T-cell (primary cell): Measurements from ENCODE around the gene PRDM12. TPM values are rescaled to one million over a fixed set of nuclear protein-coding genes. Genes with fewer than 3 reads are reported as not detected.

Experiments
- ATAC-seq, 4 experiments: fragments of 200-7000 bp in 3 of 4; fragments of 150-1000 bp in 1 of 4; cut with Tn5 transposase; replicated peaks in 1 of 4; 1 replicate in 3 of 4; 2 replicates in 1 of 4; pipeline ENCODE4 v1.10.0; 2021; ENCODE audit warnings: moderate library complexity in 3 of 4, mild to moderate bottlenecking in 2 of 4, moderate number of reproducible peaks in 1 of 4
- CTCF ChIA-PET, 2 donors: fragments of 300-600 bp; sonication (Branson Sonifier 250); formaldehyde crosslinking; loops; one replicate each; lab custom pipeline; 2022; ENCODE audit warnings: antibody characterized with exemption in 2 of 2; lab: Charles Lee
- POLR2A ChIA-PET, 2 donors: fragments of 300-600 bp; sonication (Branson Sonifier 250); formaldehyde crosslinking; loops; one replicate each; lab custom pipeline; 2022; ENCODE audit warnings: antibody characterized with exemption in 2 of 2; lab: Charles Lee
- DNase-seq, 35 experiments: peaks; one replicate each; pipeline versions ENCODE4 v3.0.0 to v3.0.0-alpha.2; 2013 to 2023
- H3K27ac ChIP-seq: one replicate; pipeline ENCODE4 v1.5.1; 2013; ENCODE audit warnings: low read length
- H3K27me3 ChIP-seq, 2 experiments: replicated peaks in 1 of 2; 1 replicate in 1 of 2; 2 replicates in 1 of 2; pipeline versions ENCODE4 v1.6.1 to v1.7.0; 2013; ENCODE audit warnings: low read length in 1 of 2, mixed read lengths in 1 of 2; ENCODE audit not compliant: control insufficient read depth in 2 of 2, insufficient read depth in 2 of 2; ENCODE audit errors: extremely low read depth in 1 of 2
- H3K36me3 ChIP-seq, 2 donors: 1 replicate in 1 of 2; 2 replicates in 1 of 2; pipeline versions ENCODE4 v1.6.1 to v1.7.0; 2013; ENCODE audit warnings: low read length in 1 of 2; ENCODE audit not compliant: control insufficient read depth in 2 of 2, insufficient read depth in 1 of 2; ENCODE audit errors: extremely low read depth in 1 of 2
- H3K4me1 ChIP-seq, 2 experiments: 1 replicate in 1 of 2; 2 replicates in 1 of 2; pipeline versions ENCODE4 v1.6.1 to v1.7.0; 2013; ENCODE audit warnings: low read length in 2 of 2, mixed read lengths in 1 of 2; ENCODE audit not compliant: insufficient read depth in 2 of 2, control insufficient read depth in 1 of 2; ENCODE audit errors: extremely low read depth in 1 of 2
- H3K4me3 ChIP-seq, 2 donors: 1 replicate in 1 of 2; 2 replicates in 1 of 2; pipeline versions ENCODE4 v1.5.1 to v1.7.0; 2013; ENCODE audit warnings: mild to moderate bottlenecking in 2 of 2, low read length in 1 of 2, moderate library complexity in 1 of 2; ENCODE audit not compliant: control insufficient read depth in 1 of 2; ENCODE audit errors: extremely low read depth in 1 of 2
- H3K9me3 ChIP-seq: 2 replicates; pipeline ENCODE4 v1.7.0; 2013
- H3K27ac Mint-ChIP-seq, 2 donors: one replicate each; pipeline ENCODE4 v1.8.0; 2020 to 2021; ENCODE audit warnings: mild to moderate bottlenecking in 2 of 2, mixed read lengths in 2 of 2
- H3K27me3 Mint-ChIP-seq, 2 donors: one replicate each; pipeline ENCODE4 v1.8.0; 2021 to 2022; ENCODE audit warnings: mixed read lengths in 2 of 2
- H3K36me3 Mint-ChIP-seq: one replicate; pipeline ENCODE4 v1.8.0; 2021; ENCODE audit warnings: mixed read lengths
- H3K4me1 Mint-ChIP-seq, 3 donors: one replicate each; pipeline ENCODE4 v1.8.0; 2020 to 2022; ENCODE audit warnings: mixed read lengths in 3 of 3, mild to moderate bottlenecking in 1 of 3
- H3K4me3 Mint-ChIP-seq, 3 donors: one replicate each; pipeline ENCODE4 v1.8.0; 2020 to 2022; ENCODE audit warnings: mild to moderate bottlenecking in 3 of 3, mixed read lengths in 3 of 3, moderate library complexity in 3 of 3
- H3K9me3 Mint-ChIP-seq, 3 donors: one replicate each; pipeline ENCODE4 v1.8.0; 2020 to 2022; ENCODE audit warnings: mixed read lengths in 3 of 3
- WGBS: methylation state at CpG from one replicate; pipeline ENCODE4 v1.1.5; 2013; ENCODE audit warnings: missing lambda C conversion rate; ENCODE audit not compliant: insufficient coverage; 5-methylcytosine and 5-hydroxymethylcytosine counted together
- total RNA-seq, 35 experiments: library from RNA in 6 of 35; stranded (reverse) in 6 of 35; fragments of 120-200 nt in 1 of 35; gene quantifications; one replicate each; pipeline versions ENCODE4 v1.2.1 to v1.2.4 and lab custom pipeline; 2013 to 2026

PRDM12 gene
- total RNA-seq, 5 donors from 2014 or later (not counting 1 experiment from before 2014, with no cell fraction given) = 0.13 to 0.19 (median 0.16) TPM; not detected in 2

DNA sequence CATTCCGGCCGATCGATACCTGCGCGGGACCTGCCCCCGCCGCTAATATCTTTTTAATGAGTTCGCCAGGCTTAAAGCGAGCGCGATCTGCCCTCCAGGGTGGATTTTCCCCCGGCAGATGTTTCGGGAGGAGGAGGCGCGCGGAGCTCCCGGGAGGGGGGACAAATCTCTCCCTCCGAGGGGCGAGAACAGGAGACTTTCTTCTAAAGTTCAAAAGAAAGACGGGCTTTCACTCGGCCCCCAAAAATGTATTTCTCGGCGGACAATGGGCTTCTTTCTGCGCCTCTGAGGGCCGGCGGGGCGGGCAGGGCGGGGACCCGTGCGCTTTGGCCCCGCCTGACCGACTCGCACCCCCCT is 4.1 kb upstream of the PRDM12 start:
- no peak for ATAC-seq
- peaks cover 14 to 87% of the 10 kb centered on the region in 2 experiments for H3K27me3 ChIP-seq
- Mint-ChIP-seq H3K4me3 (peak overlapping the region in 1 of 3 donors; percentile 66), H3K27me3 (peaks cover 47 to 69% of the 10 kb centered on the region in 2 donors), H3K27ac (no peak overlapping the region), H3K36me3 (no peaks in the 10 kb centered on the region), H3K9me3 (no peaks in the 10 kb centered on the region), H3K4me1 (peaks cover 17 to 28% (median 27%) of the 10 kb centered on the region in 3 donors)
- no peaks in the 10 kb centered on the region for H3K9me3 ChIP-seq
- no peak for DNase-seq
- H3K4me1 ChIP-seq = peaks cover 2 to 49% of the 10 kb centered on the region in 2 experiments
- 9% methylated on average over 25 of the region's 33 CpGs for WGBS
- ChIA-PET POLR2A (no interaction called here), CTCF (no interaction called here)
- no peak overlapping the region for H3K27ac ChIP-seq
- H3K4me3 ChIP-seq = no peak overlapping the region
- no peaks in the 10 kb centered on the region for H3K36me3 ChIP-seq

DNA sequence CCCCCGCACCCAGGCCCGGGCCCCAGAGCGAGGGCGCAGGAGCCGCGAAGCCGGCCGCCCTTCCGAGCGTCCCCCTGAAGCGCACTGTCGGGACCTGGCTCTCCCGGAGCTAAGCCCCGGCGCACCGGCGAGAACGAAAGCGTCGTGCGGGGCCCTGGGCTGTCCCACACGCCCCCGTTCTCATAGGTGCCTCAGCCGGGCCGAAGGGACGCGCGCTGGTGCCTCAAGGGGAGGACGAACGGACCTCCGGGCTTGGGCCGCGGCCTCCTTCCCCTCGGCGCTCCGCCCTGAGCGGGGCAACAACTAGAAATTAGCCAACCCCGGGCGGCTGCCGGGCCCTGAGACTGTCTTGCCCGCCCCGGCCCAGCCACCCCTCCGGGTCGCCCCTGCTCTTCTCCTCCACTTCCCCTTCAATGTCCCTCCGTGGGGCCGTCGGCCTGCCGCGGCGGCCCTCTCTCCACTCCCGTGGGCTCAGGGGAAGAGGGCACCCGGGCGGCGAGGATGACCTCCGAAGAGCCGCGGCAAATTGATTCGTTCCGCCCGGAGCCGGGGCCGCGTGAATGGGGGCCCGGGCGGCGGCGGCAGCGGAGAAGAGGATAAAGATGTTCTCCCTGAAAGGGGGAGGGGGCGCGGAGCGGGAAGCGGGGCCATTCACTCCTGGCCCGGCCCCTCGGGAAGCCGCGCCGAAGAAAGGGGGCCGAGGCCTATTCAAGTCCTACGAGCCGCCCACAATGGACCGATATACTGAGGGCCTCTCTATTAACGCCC is 3.5 kb upstream of the PRDM12 start:
- H3K27me3 ChIP-seq = peaks cover 14 to 92% of the 10 kb centered on the region in 2 experiments

DNA sequence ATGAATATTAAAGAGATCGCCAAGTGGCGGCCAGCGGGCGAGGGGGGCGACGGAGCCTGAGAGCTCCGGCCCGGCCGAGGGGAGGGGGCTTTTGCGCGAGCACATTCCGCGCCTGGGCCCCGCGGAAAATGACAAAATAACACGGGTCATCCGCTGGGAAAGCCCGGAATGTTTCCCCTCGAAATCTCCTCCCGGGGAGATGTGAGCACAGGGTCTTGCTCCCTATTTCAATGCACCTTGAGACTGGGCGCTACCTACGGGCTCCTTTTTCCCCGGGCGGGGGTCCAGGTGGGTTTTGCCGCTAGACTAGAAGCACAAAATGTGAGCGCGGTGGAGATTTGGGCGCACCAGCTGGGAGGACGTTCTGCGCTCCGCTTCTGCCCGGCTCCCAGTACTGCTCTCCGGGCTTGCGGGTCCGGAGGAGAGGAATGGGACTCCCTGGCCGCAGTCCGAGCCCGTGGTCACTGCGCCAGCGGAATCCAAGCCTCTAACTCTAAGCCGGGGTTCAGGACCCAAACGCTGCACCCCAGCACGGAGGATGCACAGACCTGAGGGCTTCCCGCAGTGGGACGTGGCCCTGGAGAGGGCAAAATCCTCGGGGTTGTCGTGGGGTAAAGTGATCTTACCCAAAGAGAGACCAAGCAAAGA is 2.8 kb upstream of the PRDM12 start:
- H3K4me1 Mint-ChIP-seq = peaks cover 20 to 35% (median 34%) of the 10 kb centered on the region in 3 donors
- 8% methylated on average over 38 of the region's 47 CpGs for WGBS
- H3K36me3 Mint-ChIP-seq = no peaks in the 10 kb centered on the region
- Histone ChIP-seq H3K4me1 (peaks cover 2 to 61% of the 10 kb centered on the region in 2 experiments), H3K36me3 (no peaks in the 10 kb centered on the region), H3K4me3 (peak overlapping the region in 1 of 2 donors; percentile 15), H3K27me3 (peaks cover 14 to 92% of the 10 kb centered on the region in 2 experiments), H3K27ac (no peak overlapping the region), H3K9me3 (no peaks in the 10 kb centered on the region)
- POLR2A ChIA-PET = no interaction called here
- peaks cover 43 to 68% of the 10 kb centered on the region in 2 donors for H3K27me3 Mint-ChIP-seq
- no peak overlapping the region for H3K27ac Mint-ChIP-seq
- H3K4me3 Mint-ChIP-seq = peak overlapping the region in 1 of 3 donors; percentile 85
- no peak for ATAC-seq
- H3K9me3 Mint-ChIP-seq = no peaks in the 10 kb centered on the region
- CTCF ChIA-PET = interaction anchor here in 1 of 2 donors (0.6 kb wide), 1 partner anchor 82 kb away, joined by 6 read pairs; the partner anchor contains the start of gene FUBP3
- DNase-seq = no peak

More for the DNA sequence above, 3.5 kb upstream of the PRDM12 start:
- Mint-ChIP-seq H3K36me3 (no peaks in the 10 kb centered on the region), H3K4me3 (peak overlapping the region in 1 of 3 donors; percentile 85), H3K9me3 (no peaks in the 10 kb centered on the region), H3K27ac (no peak overlapping the region), H3K4me1 (peaks cover 20 to 32% (median 30%) of the 10 kb centered on the region in 3 donors), H3K27me3 (peaks cover 46 to 68% of the 10 kb centered on the region in 2 donors)
- 2% methylated on average over 75 of the region's 82 CpGs for WGBS
- ChIA-PET POLR2A (no interaction called here), CTCF (interaction anchor here in 1 of 2 donors (0.6 kb wide), 1 partner anchor 81 kb away, joined by 6 read pairs; the partner anchor contains the start of gene FUBP3)
- ATAC-seq (no peak), DNase-seq (no peak)
- no peak overlapping the region for H3K27ac ChIP-seq
- H3K36me3 ChIP-seq = no peaks in the 10 kb centered on the region
- H3K9me3 ChIP-seq = no peaks in the 10 kb centered on the region
- H3K4me3 ChIP-seq = no peak overlapping the region
- H3K4me1 ChIP-seq = peaks cover 2 to 54% of the 10 kb centered on the region in 2 experiments

DNA sequence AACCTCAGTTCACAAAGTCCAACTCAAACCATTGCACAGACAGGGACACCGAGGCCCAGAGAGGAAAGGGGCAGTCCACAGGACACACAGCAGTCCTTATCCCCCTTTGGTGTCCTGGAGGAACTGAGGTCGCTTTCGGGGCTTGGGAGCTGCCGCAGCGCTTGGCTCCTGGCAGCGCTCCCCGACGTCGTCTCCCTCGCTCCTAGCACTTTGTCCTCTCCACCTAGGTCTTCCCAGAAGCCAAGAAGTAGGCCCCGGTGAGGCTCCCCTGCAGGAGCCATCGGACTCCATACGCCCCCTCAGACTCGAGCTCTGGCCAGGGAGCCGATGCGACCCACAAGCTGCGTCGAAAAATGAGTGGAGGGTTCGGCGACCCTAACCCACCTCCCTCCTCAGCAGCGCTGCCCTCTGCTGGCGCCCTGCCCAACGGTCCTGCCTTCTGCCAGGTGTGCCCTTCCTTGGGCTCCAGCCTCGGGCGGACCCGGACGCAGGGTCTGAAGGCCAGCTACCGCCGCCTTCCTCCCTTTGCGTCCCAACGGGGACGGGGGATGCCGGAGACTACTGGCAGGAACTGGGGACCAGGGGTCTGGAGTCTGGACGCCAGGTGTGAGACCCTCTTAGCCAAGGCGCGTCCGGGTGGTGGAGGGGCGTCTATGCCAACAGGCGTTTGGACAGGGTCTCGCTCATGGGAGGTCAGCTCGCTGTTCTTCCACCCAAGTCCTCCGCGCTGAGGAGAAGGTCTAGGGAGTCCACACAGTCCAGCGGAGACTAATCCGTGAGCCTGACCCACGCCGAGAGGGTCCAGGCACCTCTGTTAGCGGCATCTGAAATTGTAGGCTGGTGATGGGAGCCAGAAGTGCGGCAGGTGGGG is 2.1 kb upstream of the PRDM12 start:
- POLR2A ChIA-PET = no interaction called here
- H3K27ac Mint-ChIP-seq = peak overlapping the region in 1 of 2 donors; percentile 72
- Histone ChIP-seq H3K4me3 (peak overlapping the region in 1 of 2 donors; percentile 18), H3K36me3 (no peaks in the 10 kb centered on the region), H3K9me3 (no peaks in the 10 kb centered on the region), H3K27me3 (peaks cover 14 to 96% of the 10 kb centered on the region in 2 experiments), H3K4me1 (peaks cover 2 to 61% of the 10 kb centered on the region in 2 experiments), H3K27ac (no peak overlapping the region)
- peaks cover 38 to 67% of the 10 kb centered on the region in 2 donors for H3K27me3 Mint-ChIP-seq
- no peak for ATAC-seq
- no peaks in the 10 kb centered on the region for H3K36me3 Mint-ChIP-seq
- WGBS = 9% methylated on average over 43 of the region's 49 CpGs
- no peaks in the 10 kb centered on the region for H3K9me3 Mint-ChIP-seq
- peak overlapping the region; percentile 57 to 85 (median 72) for H3K4me3 Mint-ChIP-seq
- CTCF ChIA-PET = no interaction called here
- DNase-seq = no peak
- H3K4me1 Mint-ChIP-seq = peaks cover 20 to 35% (median 35%) of the 10 kb centered on the region in 3 donors

DNA sequence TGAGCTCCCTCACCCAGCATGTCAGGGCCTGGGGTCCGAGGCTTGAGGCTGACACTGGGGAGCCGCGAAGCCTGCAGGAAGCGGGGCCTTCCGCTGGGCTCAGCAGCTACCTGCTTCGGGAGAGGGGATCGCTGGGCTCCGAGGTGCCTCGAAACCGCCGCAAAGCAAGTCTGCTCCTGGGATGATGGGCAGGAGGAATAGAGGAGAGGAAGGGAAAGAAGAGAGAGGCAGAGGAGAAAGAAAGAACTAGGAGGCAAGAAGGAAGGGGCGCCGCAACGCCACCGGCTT is 1.5 kb upstream of the PRDM12 start:
- no peaks in the 10 kb centered on the region for H3K9me3 ChIP-seq
- ATAC-seq (peak in 3 of 4 experiments; percentile 34 to 40 (median 38)), DNase-seq (no peak)
- CTCF ChIA-PET = no interaction called here
- peak overlapping the region; percentile 17 to 32 for H3K4me3 ChIP-seq
- no peaks in the 10 kb centered on the region for H3K36me3 ChIP-seq
- Mint-ChIP-seq H3K27ac (peak overlapping the region in 1 of 2 donors; percentile 72), H3K4me3 (peak overlapping the region; percentile 57 to 85 (median 72)), H3K36me3 (no peaks in the 10 kb centered on the region), H3K27me3 (peaks cover 38 to 68% of the 10 kb centered on the region in 2 donors), H3K9me3 (no peaks in the 10 kb centered on the region), H3K4me1 (peaks cover 20 to 35% (median 35%) of the 10 kb centered on the region in 3 donors)
- H3K27ac ChIP-seq = no peak overlapping the region
- 4% methylated on average over 14 of the region's 15 CpGs for WGBS
- POLR2A ChIA-PET = no interaction called here
- peaks cover 15 to 97% of the 10 kb centered on the region in 2 experiments for H3K27me3 ChIP-seq
- peaks cover 2 to 61% of the 10 kb centered on the region in 2 experiments for H3K4me1 ChIP-seq
